Tibial nerve (tissue), 4 donors: Measurements from ENCODE around the gene STXBP2. TPM values are rescaled to one million over a fixed set of nuclear protein-coding genes. Genes with fewer than 3 reads are reported as not detected.

Source experiments
- DNase-seq, 2 donors: peaks; one replicate each; pipeline ENCODE4 v3.0.0-alpha.2; 2019; ENCODE audit warnings: low spot score in 2 of 2
- H3K27ac ChIP-seq, 4 donors: fragments of 200-600 bp; sonication (generic) in 3 of 4; one replicate each; pipeline ENCODE4 v1.5.1; 2017 to 2019; ENCODE audit warnings: mild to moderate bottlenecking in 1 of 4
- H3K27me3 ChIP-seq, 2 donors: fragments of 200-600 bp; sonication (generic) in 1 of 2; one replicate each; pipeline versions ENCODE4 v1.5.1 to v1.6.0; 2017 to 2019
- H3K36me3 ChIP-seq, 3 donors: fragments of 200-600 bp; sonication (generic); one replicate each; pipeline ENCODE4 v1.5.1; 2018 to 2019
- H3K4me1 ChIP-seq, 4 donors: fragments of 200-600 bp; sonication (generic) in 3 of 4; one replicate each; pipeline ENCODE4 v1.5.1; 2017 to 2019
- H3K4me3 ChIP-seq, 4 donors: fragments of 200-600 bp; sonication (generic) in 3 of 4; one replicate each; pipeline ENCODE4 v1.5.1; 2017 to 2019; ENCODE audit warnings: mild to moderate bottlenecking in 1 of 4, moderate library complexity in 1 of 4
- H3K9me3 ChIP-seq, 4 donors: fragments of 200-600 bp; sonication (generic) in 3 of 4; one replicate each; pipeline ENCODE4 v1.5.1; 2017 to 2019
- EP300 ChIP-seq, 2 donors: sonication (generic); formaldehyde crosslinking; IDR thresholded peaks; one replicate each; pipeline ENCODE4 v1.6.1; 2017; ENCODE audit warnings: antibody characterized with exemption in 2 of 2, mild to moderate bottlenecking in 1 of 2
- POLR2A ChIP-seq, 2 donors: fragments of 450-650 bp; IDR thresholded peaks; one replicate each; pipeline ENCODE4 v1.6.1; 2017; ENCODE audit warnings: antibody characterized with exemption in 2 of 2, mild to moderate bottlenecking in 2 of 2, moderate library complexity in 2 of 2
- WGBS, 2 donors: methylation state at CpG; one replicate each; pipeline ENCODE4 v1.1.5; 2018; 5-methylcytosine and 5-hydroxymethylcytosine counted together
- total RNA-seq, 4 donors: library from RNA; depleted of rRNA; stranded (reverse); fragments of >200 nt; gene quantifications; one replicate each; pipeline ENCODE4 v1.1.0, GENCODE V29; 2016
- TF ChIP-seq, protein P1 (sequence below), 5 experiments: fragments of 200-600 bp in 3 of 5; fragments of 450-650 bp in 2 of 5; sonication (generic) in 3 of 5; IDR thresholded peaks; one replicate each; pipeline ENCODE4 v1.5.1; 2016 to 2019; ENCODE audit warnings: antibody characterized with exemption in 5 of 5, mild to moderate bottlenecking in 3 of 5, moderate library complexity in 2 of 5

The STXBP2 gene
- total RNA-seq, 4 donors from 2014 or later, result 8.7 to 24.0 (median 13.0) TPM

DNA sequence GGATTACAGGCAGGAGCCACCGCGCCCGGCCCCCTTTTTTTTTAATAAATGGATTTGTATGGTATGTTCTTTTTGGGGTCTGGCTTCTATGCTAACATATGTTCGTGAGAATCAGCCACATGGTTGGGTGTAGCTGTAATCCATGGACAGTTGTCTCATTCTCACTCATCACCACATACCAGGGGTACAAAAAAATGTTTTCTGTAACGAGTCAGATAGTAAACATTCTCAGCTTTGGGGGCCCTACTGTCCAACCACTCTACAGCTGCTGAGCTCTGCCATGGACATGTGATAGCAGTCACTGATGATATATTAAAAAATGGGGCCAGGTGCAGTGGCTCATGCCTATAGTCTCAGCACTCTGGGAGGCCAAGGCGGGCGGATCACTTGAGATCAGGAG lies 26.8 kb downstream of the STXBP2 start:
- H3K36me3 ChIP-seq, result no peaks in the 10 kb centered on the region
- H3K4me1 ChIP-seq, result no peaks in the 10 kb centered on the region
- no peak overlapping the region for H3K4me3 ChIP-seq
- 78 to 82% methylated on average over 7 of the region's 7 CpGs for WGBS, 2 donors
- no peak overlapping the region for H3K27ac ChIP-seq
- TF ChIP-seq EP300 (IDR thresholded peaks at IDR 0.05), result no peak
- no peak for DNase-seq
- H3K27me3 ChIP-seq, result peaks cover 0 to 11% of the 10 kb centered on the region in 2 donors
- H3K9me3 ChIP-seq, result no peaks in the 10 kb centered on the region

DNA sequence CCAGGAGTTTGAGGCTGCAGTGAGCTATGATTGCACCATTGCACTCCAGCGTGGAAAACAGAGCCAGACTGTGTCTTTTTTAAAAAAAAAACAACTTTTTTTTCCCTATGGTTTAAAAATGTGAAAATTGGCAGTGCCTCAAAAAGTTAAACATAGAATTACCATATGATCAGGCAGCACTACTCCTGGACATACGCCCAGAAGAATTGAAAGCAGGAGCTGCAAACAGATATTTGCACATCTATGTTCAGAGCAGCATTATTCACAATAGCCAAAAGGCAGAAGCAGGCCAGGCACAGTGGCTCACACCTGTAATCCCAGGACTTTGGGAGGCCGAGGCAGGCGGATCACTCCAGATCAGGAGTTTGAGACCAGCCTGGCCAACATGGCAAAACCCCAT lies 28.2 kb downstream of the STXBP2 start:
- no peak for DNase-seq
- Histone ChIP-seq H3K27me3 (peaks cover 0 to 23% of the 10 kb centered on the region in 2 donors), H3K36me3 (no peaks in the 10 kb centered on the region), H3K9me3 (no peaks in the 10 kb centered on the region), H3K4me1 (peaks cover 0 to under 1% (median 0%) of the 10 kb centered on the region in 4 donors), H3K27ac (no peak overlapping the region), H3K4me3 (no peak overlapping the region)
- 35 to 53% methylated on average over 4 of the region's 4 CpGs for WGBS, 2 donors
- TF ChIP-seq POLR2A (IDR thresholded peaks at IDR 0.05), result no peak
- TF ChIP-seq EP300 (IDR thresholded peaks at IDR 0.05), result no peak
- TF ChIP-seq, protein P1, sequence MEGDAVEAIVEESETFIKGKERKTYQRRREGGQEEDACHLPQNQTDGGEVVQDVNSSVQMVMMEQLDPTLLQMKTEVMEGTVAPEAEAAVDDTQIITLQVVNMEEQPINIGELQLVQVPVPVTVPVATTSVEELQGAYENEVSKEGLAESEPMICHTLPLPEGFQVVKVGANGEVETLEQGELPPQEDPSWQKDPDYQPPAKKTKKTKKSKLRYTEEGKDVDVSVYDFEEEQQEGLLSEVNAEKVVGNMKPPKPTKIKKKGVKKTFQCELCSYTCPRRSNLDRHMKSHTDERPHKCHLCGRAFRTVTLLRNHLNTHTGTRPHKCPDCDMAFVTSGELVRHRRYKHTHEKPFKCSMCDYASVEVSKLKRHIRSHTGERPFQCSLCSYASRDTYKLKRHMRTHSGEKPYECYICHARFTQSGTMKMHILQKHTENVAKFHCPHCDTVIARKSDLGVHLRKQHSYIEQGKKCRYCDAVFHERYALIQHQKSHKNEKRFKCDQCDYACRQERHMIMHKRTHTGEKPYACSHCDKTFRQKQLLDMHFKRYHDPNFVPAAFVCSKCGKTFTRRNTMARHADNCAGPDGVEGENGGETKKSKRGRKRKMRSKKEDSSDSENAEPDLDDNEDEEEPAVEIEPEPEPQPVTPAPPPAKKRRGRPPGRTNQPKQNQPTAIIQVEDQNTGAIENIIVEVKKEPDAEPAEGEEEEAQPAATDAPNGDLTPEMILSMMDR (IDR thresholded peaks at IDR 0.05), result no peak

DNA sequence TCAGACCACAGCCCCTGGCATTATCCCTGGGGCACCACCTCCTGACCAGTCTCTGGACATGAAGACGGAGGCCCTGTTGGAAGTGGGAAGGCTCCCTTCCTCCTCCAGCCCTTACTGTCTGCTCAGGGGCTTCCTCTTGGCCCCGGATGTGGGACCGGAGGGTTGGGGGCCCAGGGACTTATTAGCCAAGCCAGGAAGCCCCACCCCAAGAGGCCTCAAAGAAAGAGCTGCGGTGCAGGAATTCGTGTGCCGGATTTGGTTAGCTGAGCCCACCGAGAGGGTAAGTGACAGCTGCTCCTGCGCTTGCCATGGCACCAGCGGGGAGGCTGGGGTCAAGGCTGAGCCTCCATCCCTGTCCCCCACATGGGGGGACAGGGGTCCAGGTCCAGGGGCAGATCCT lies 31.9 kb downstream of the STXBP2 start, which contains the start of gene RETN:
RETN (plus strand) TSS at position 208 of the 400 bp plus-strand sequence. CDS start 278 bp downstream, outside the sequence.
- no peak for DNase-seq
- peaks cover 0 to 6% (median 0%) of the 10 kb centered on the region in 4 donors for H3K4me1 ChIP-seq
- H3K27ac ChIP-seq, result no peak within 1 kb of the TSS
- H3K4me3 ChIP-seq, result no peak within 1 kb of the TSS
- 68 to 84% methylated on average over 9 of the region's 9 CpGs for WGBS, 2 donors
- no peaks in the 10 kb centered on the region for H3K9me3 ChIP-seq
- H3K36me3 ChIP-seq, result no peaks in the 10 kb centered on the region
- H3K27me3 ChIP-seq, result peaks cover 0 to 46% of the 10 kb centered on the region in 2 donors
- TF ChIP-seq POLR2A (IDR thresholded peaks at IDR 0.05) (no peak), EP300 (IDR thresholded peaks at IDR 0.05) (no peak)
- TF ChIP-seq, protein P1 (IDR thresholded peaks at IDR 0.05), result no peak

DNA sequence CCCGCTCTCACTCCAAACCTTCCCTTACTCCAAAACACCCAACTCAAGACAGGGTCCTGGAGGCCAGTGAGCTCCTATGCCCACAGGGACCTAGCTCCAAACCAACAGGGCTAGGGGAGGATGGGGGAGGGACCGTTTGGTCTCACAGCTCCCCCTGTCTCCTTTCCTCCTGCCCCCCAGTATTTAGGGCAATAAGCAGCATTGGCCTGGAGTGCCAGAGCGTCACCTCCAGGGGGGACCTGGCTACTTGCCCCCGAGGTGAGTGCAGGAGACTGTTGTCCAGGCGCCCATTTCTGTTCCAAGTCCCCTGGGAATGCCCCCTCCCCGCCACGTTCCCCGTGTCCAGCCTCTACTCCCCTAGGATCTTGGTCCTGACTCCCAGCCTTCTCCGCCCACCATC lies 32.7 kb downstream of the STXBP2 start:
- DNase-seq, result no peak
- no peaks in the 10 kb centered on the region for H3K9me3 ChIP-seq
- 24 to 29% methylated on average over 9 of the region's 9 CpGs for WGBS, 2 donors
- no peak overlapping the region for H3K4me3 ChIP-seq
- peaks cover 0 to 11% (median 0%) of the 10 kb centered on the region in 4 donors for H3K4me1 ChIP-seq
- H3K36me3 ChIP-seq, result no peaks in the 10 kb centered on the region
- TF ChIP-seq, protein P1 (IDR thresholded peaks at IDR 0.05), result no peak
- TF ChIP-seq EP300 (IDR thresholded peaks at IDR 0.05) (no peak), POLR2A (IDR thresholded peaks at IDR 0.05) (no peak)
- peaks cover 0 to 40% of the 10 kb centered on the region in 2 donors for H3K27me3 ChIP-seq
- H3K27ac ChIP-seq, result no peak overlapping the region

DNA sequence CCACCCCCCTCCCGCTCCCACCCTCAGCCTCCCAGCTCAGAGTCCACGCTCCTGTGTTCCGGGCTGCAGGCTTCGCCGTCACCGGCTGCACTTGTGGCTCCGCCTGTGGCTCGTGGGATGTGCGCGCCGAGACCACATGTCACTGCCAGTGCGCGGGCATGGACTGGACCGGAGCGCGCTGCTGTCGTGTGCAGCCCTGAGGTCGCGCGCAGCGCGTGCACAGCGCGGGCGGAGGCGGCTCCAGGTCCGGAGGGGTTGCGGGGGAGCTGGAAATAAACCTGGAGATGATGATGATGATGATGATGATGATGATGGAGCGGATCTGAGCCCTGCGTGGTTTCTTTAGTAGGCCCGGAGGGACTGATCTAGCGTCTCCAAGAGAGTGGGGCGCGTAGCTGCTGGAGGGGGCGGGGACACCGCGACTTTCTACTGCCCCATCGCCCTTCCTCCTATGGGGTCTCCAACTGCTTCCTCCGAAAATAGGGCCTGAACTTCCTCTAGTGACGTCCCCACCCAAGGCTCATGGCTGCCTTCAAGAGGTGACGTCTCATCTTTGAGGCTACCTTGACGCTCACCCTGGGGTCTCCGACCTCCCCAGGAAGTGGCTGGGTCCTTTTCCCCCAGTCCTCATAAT lies 33.4 kb downstream of the STXBP2 start:
- Histone ChIP-seq H3K4me3 (no peak overlapping the region), H3K4me1 (peaks cover 0 to 11% (median 0%) of the 10 kb centered on the region in 4 donors), H3K36me3 (no peaks in the 10 kb centered on the region), H3K9me3 (no peaks in the 10 kb centered on the region), H3K27ac (no peak overlapping the region), H3K27me3 (peaks cover 0 to 40% of the 10 kb centered on the region in 2 donors)
- DNase-seq, result no peak
- TF ChIP-seq EP300 (IDR thresholded peaks at IDR 0.05) (no peak), POLR2A (IDR thresholded peaks at IDR 0.05) (no peak)
- TF ChIP-seq, protein P1 (IDR thresholded peaks at IDR 0.05), result no peak
- 0% methylated on average over 34 to 39 of the region's 43 CpGs for WGBS, 2 donors
